ENCODE results near the gene PRTFDC1.
"Not testable (repeated sequence)": the region's sequence is repeated elsewhere in the genome, so short reads cannot be mapped to it uniquely, and the experiment has no call there.

Gene PRTFDC1

DNA sequence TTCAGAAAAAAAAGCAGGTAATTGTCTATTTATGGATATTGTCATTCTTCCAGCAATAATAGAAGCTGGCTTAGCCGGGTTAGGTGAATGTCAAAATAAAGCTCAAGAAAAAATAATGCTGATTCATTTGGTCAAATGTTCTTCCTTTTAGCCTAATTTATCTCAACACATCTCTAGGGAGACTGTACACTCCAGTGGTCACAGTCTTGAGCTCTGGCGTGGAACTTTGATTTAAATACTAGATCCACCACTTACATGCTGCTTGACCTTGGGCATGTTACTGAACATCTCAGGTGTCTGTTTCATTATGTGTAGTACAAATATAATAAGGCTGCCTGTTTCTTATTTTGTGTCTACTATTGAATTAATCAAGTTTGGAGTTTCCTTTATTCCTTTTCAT, 22.0 kb downstream of the PRTFDC1 start:
- no peak for DNase-seq (ENCODE audit: low read depth)

- no peak for DNase-seq (ENCODE audit: low read depth)
Measured at GRCh38 chr10:24929904-24930303, 22.5 kb downstream of the PRTFDC1 start.

DNA sequence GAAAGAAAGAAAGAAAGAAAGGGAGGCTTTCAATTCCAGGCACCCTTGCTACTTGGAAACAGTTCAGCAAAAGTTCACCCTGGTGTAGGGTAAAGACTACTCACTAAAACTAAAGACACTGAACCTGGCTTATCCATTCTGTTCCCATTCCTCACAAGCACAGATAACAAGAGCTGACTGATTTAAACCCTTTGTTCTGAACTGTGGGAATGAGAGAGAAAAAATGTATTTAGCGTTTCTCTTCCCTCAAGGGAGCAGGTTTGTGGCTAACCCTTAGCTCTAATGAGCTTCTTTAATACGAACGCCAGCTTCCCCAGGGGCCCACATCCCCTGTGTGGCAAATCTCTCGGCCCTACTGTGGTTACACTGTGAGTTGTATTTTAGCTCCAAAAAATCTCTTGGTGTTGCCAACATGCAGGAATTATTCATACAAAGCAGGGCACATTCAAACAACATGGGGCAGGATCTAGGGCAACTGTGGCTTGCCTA, 23.3 kb downstream of the PRTFDC1 start:
- peak; percentile 68 for DNase-seq (ENCODE audit: low read depth)

DNA sequence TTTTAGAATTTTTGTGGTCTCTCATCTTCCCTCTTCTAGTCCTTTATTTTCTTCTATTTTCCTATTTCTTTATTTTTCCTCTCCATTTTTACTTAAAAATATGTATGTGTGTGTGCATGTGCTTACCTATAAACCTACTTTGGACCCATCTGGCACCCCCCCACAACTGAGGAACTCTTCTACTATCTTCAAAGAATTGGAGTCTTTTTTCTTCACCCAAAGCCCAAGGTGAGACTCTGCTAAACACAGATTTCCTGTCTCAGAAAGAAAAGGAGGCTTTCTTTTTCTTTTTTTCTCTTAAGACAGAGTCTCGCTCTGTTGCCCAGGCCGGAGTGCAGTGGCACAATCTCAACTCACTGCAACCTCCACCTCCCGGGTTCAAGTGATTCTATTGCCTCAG, 24.2 kb downstream of the PRTFDC1 start:
- no peak for DNase-seq (ENCODE audit: low read depth)

- DNase-seq (ENCODE audit: low read depth) = no peak
Measured at GRCh38 chr10:24926557-24926956, 25.8 kb downstream of the PRTFDC1 start.

- no peak for DNase-seq (ENCODE audit: low read depth)
Measured at GRCh38 chr10:24925799-24926198, 26.6 kb downstream of the PRTFDC1 start.

GRCh38 chr10:24924483-24924882, 27.9 kb downstream of the PRTFDC1 start:
- DNase-seq (ENCODE audit: low read depth) = not testable (repeated sequence)

DNA sequence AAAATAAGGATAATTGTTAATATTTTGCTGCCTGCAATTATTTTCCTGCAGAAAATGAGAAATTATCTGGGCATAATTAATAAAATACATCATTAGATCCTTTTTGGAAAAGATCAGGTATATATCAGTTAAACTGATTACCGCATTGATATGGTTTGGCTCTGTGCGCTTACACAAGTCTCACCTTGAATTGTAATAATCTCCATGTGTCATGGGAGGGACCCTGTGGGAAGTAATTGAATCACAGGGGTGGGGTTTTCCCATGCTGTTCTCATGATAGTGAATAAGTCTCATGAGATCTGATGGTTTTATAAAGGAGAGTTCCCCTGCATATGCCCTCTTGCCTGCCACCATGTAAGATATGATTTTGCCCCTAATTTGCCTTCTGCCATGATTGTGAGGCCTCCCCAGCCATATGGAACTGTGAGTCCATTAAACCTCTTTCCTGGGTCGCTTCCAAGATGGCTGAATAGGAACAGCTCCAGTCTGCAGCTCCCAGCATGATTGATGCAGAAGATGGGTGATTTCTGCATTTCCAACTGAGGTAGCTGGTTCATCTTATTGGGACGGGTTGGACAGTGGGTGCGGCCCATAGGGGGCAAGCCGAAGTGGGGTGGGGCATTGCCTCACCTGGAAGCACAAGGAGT, 30.1 kb downstream of the PRTFDC1 start:
- DNase-seq (ENCODE audit: low read depth) = not testable (repeated sequence)

GRCh38 chr10:24920907-24921881, 31.2 kb downstream of the PRTFDC1 start:
- DNase-seq (ENCODE audit: low read depth) = peak; percentile 92

GRCh38 chr10:24920192-24920591, 32.2 kb downstream of the PRTFDC1 start:
- not testable (repeated sequence) for DNase-seq (ENCODE audit: low read depth)

- DNase-seq (ENCODE audit: low read depth) = not testable (repeated sequence)
Measured at GRCh38 chr10:24919629-24920028, 32.8 kb downstream of the PRTFDC1 start.

DNA sequence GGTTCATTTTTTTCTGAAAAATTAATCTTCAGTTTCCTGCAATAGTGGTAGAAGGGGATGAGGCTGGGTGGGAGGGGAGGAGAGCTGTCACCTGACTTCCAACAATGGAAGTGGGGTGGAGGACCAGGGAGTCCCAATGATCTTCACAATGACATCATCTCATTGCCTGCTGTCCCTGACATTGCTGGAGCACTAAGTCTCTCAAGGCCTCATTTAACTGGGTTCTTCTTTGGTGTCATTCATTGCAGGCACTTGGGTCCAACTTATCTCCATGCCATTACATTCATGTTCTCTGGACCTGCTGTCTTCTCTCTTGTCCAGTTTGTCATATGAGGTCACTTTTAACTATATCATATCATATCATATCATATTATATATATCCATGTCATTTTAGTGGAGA, 34.4 kb downstream of the PRTFDC1 start:
- DNase-seq (ENCODE audit: low read depth) = no peak

- no peak for DNase-seq (ENCODE audit: low read depth)
Measured at GRCh38 chr10:24917493-24917892, 34.9 kb downstream of the PRTFDC1 start.

- DNase-seq (ENCODE audit: low read depth) = no peak
Measured at GRCh38 chr10:24916365-24916764, 36.0 kb downstream of the PRTFDC1 start.

DNA sequence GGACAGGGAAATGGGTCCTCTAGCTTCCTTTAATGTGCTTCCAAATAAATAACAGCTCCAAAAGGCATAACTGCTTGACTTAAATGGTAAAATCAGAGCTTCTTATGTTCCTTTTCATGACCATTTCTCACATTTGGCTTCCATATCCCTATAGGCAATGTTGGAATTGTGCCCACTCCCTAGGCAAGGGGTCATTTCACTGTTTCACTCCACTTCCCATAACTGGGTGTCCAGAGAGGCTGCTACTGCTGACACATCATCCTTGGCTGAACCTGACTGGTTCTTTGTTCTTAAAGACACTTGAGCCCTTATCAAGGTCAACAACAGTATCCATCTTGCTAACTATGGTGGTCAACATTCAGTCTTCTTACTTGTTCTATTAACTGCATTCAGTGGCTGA, 37.1 kb downstream of the PRTFDC1 start:
- DNase-seq (ENCODE audit: low read depth) = no peak

- DNase-seq (ENCODE audit: low read depth) = no peak
Measured at GRCh38 chr10:24914148-24914547, 38.3 kb downstream of the PRTFDC1 start.

- peak; percentile 54 for DNase-seq (ENCODE audit: low read depth)
Measured at GRCh38 chr10:24912215-24912614, 40.2 kb downstream of the PRTFDC1 start.

GRCh38 chr10:24911029-24911428, 41.4 kb downstream of the PRTFDC1 start:
- no peak for DNase-seq (ENCODE audit: low read depth)

GRCh38 chr10:24910574-24910973, 41.8 kb downstream of the PRTFDC1 start:
- DNase-seq (ENCODE audit: low read depth) = no peak

DNA sequence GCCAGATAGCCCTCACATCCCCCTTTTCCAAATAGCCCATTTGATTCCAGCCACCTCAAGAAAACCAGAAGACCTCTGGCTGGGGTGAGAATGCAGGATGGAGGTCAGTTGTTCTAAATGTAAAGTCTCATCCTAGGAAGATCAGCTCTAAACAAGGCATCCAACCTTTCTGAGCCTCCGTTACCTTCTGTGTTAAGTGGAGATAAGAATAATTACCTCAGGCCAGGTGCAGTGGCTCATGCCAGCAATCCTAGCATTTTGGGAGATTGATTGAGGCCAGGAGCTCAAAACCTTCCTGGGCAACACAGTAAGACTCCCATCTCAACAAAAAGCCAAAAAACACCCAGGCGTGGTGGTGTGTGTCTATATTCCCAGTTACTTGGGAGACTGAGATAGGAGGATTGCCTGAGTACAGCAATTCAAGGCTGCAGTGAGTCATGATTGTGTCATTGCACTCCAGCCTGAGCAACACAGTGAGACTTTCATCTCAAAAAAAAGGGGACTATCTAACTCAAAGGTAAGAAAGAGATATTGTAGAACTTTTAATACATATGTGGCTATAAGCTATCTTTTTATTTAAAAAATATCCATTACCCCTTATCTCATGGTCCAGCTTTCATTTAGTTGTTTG, 43.5 kb downstream of the PRTFDC1 start:
- DNase-seq (ENCODE audit: low read depth) = peak; percentile 82

DNA sequence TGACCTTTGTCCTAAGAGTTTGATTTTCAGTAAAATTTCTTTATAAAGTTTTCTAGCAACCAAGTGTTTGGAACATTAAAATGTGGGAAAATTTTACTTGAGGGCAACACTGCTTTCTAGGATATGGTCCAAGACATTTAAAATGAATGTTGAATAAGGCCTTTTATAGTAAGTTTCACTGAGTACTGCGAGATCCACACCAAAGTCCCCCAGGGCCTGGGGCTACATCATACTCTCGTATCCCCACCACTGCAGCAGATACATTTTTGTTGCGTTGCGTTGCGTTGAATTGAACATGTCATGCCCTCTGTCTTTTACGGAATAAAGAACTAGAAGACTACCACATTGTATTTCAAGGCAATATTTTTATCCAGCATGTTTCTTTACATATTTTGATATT, 44.5 kb downstream of the PRTFDC1 start:
- DNase-seq (ENCODE audit: low read depth) = no peak

DNA sequence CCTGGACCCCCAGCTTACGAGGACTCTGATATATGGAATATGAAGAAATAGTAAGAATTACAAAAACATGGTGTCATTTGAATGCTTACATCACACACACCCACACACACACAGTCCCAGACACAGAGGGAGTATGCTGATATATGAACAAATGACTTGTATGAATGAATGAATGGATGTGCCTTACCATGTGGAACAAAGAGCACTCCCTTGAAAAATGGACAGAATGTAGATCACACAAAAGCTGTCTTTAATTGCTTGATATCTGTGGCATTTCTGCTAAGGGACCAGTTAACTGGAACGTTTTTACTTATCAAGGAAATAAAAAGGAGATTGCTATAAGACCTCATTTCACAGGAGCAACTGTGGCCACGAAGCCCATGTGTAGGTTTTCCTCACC, 46.0 kb downstream of the PRTFDC1 start:
- no peak for DNase-seq (ENCODE audit: low read depth)

DNA sequence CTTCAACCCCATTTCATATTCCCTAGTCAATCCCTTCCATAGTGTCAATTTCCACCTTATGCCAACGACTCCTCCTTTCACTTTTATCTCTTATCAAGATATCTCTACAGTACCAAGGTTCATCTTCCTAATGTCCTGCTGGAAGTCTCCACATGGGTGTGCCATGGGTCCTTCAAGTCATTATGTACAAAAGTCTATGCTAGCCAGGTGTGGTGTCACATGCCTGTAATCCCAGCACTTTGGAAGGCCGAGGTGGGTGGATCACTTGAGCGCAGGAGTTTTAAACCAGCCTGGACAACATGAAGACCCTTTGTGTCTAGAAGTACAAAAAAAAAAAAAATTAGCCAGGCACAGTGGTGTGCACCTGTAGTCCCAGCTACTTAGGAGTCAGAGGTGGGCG, 47.6 kb downstream of the PRTFDC1 start:
- no peak for DNase-seq (ENCODE audit: low read depth)
